ENCODE measurements around the gene NOXA1. TPM values are rescaled to one million over a fixed set of nuclear protein-coding genes. Genes with fewer than 3 reads are reported as not detected.

Gene NOXA1
- total and polyA plus RNA-seq, 4 donors = 1.3 to 3.6 (median 2.4) TPM

DNA sequence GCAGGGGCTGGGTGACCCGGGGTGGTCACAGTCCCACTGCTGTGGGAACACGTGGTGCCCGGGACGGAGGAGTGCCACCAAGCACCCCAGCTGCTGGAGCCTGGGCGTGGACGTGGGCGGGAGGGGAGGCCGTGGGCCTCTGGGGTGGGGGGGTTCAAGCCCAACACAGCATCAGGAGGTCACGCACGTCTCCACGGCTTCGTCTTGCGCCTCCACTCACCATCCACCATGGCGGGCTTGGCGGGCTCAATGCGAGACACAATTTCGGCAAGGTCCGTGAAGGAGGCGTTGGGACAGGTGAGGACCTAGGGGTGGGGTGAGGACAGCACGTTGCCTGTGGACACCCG, 38.1 kb downstream of the NOXA1 start:
- Histone ChIP-seq H3K4me1 (ENCODE audit: control insufficient read depth in 4 of 4, insufficient read depth in 4 of 4, low read length in 3 of 4) (peaks cover 8 to 28% (median 16%) of the 10 kb centered on the region in 4 donors), H3K36me3 (ENCODE audit: control insufficient read depth in 4 of 4, insufficient read depth in 3 of 4, low read depth in 1 of 4, low read length in 3 of 4) (peaks cover 0 to 6% (median 1%) of the 10 kb centered on the region in 4 donors), H3K9ac (ENCODE audit: low read depth in 1 of 2, low read length in 2 of 2) (no peak overlapping the region), H3K4me3 (ENCODE audit: low read depth in 1 of 3, low read length in 3 of 3) (no peak overlapping the region), H3K9me3 (ENCODE audit: control insufficient read depth in 4 of 4, low read length in 3 of 4) (no peaks in the 10 kb centered on the region), H3K27me3 (ENCODE audit: control insufficient read depth in 4 of 4, insufficient read depth in 4 of 4, low read length in 3 of 4) (no peaks in the 10 kb centered on the region), H3K27ac (ENCODE audit: low read depth in 1 of 2, low read length in 2 of 2) (no peak overlapping the region)
- DNase-seq (ENCODE audit: low spot score) = no peak
- WGBS = 94% methylated on average over 21 of the region's 21 CpGs
- TF ChIP-seq EGR1 (IDR thresholded peaks at IDR 0.05; ENCODE audit: low read depth in 2 of 2) = no peak
- no peak for TF ChIP-seq YY1 (IDR thresholded peaks at IDR 0.05)
- TF ChIP-seq, protein P1, sequence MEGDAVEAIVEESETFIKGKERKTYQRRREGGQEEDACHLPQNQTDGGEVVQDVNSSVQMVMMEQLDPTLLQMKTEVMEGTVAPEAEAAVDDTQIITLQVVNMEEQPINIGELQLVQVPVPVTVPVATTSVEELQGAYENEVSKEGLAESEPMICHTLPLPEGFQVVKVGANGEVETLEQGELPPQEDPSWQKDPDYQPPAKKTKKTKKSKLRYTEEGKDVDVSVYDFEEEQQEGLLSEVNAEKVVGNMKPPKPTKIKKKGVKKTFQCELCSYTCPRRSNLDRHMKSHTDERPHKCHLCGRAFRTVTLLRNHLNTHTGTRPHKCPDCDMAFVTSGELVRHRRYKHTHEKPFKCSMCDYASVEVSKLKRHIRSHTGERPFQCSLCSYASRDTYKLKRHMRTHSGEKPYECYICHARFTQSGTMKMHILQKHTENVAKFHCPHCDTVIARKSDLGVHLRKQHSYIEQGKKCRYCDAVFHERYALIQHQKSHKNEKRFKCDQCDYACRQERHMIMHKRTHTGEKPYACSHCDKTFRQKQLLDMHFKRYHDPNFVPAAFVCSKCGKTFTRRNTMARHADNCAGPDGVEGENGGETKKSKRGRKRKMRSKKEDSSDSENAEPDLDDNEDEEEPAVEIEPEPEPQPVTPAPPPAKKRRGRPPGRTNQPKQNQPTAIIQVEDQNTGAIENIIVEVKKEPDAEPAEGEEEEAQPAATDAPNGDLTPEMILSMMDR (IDR thresholded peaks at IDR 0.05; ENCODE audit: low read depth, low read length, missing input control) = no peak

DNA sequence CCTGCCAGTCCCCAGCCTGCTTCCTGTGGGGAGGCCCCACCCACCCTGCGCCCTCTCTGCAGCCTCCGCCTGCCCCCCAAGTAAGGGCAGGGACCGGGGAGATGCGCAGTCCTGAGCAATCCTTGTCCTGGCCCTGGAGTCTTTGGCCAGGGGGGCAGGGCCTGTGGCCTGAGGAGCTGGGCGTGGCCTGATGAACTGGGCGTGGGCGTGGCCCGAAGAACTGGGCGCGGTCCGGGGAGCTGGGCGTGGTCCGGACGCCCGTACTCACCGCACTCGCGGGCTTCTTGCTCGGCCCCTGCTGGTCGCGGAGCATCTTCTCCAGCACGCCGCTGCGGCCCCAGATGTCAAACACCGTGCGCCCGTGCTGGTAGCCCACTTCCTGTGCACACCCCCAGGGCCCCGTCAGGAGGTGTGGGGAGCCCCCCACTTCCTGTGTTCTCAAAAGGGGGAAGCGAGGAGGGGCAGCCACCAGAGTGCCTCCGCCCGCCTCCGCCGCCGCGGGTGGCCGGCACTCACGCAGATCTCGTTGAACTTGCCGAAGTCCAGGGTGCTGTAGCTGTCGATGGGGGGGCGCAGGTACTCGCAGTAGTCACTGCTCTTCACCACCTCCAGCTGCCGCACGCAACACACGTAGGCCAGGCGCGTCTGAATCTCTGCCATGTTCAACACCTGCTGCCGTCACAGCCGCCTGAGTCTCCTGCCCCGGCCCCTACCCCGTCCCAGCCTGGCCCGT, 38.6 kb downstream of the NOXA1 start:
- H3K9me3 ChIP-seq (ENCODE audit: control insufficient read depth in 4 of 4, low read length in 3 of 4) = no peaks in the 10 kb centered on the region
- no peak overlapping the region for H3K4me3 ChIP-seq (ENCODE audit: low read depth in 1 of 3, low read length in 3 of 3)
- H3K27ac ChIP-seq (ENCODE audit: low read depth in 1 of 2, low read length in 2 of 2) = peak overlapping the region in 1 of 2 donors; percentile 7

DNA sequence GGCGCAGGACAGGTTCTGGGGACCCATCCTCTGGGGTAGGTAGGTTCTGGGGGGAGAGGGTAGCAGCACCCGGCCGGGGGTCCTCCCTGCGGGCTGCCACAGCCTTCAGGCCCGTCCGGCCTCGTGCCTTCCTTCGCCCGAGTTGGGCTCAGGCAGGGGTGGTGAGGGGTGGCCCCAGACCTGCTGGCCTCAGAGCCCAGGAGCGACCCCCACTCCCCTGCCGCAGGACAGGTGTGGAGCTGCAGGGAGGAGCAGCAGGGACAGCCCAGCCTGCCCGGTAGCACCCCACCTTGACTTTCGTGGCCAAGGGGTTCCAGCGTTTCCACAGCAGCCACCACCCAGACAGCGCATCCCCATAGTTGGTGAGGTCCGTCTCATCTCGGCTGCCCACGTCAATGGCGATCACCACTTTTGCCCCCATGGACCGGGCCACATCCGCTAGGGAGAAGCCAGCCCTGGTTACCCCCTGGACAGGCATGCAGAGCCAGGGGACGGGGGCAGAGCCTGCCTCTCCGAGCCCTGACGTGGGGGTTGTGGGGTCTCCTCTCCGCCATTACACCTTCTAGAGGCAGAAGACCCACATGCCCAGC, 39.3 kb downstream of the NOXA1 start:
- no peak overlapping the region for H3K4me3 ChIP-seq (ENCODE audit: low read depth in 1 of 3, low read length in 3 of 3)
- H3K36me3 ChIP-seq (ENCODE audit: control insufficient read depth in 4 of 4, insufficient read depth in 3 of 4, low read depth in 1 of 4, low read length in 3 of 4) = peaks cover 0 to 6% (median 0%) of the 10 kb centered on the region in 4 donors
- no peaks in the 10 kb centered on the region for H3K27me3 ChIP-seq (ENCODE audit: control insufficient read depth in 4 of 4, insufficient read depth in 4 of 4, low read length in 3 of 4)
- H3K27ac ChIP-seq (ENCODE audit: low read depth in 1 of 2, low read length in 2 of 2) = no peak overlapping the region
- WGBS = 95% methylated on average over 25 of the region's 25 CpGs
- H3K9me3 ChIP-seq (ENCODE audit: control insufficient read depth in 4 of 4, low read length in 3 of 4) = no peaks in the 10 kb centered on the region
- no peak overlapping the region for H3K9ac ChIP-seq (ENCODE audit: low read depth in 1 of 2, low read length in 2 of 2)
- peaks cover 0 to 17% (median 10%) of the 10 kb centered on the region in 4 donors for H3K4me1 ChIP-seq (ENCODE audit: control insufficient read depth in 4 of 4, insufficient read depth in 4 of 4, low read length in 3 of 4)
- no peak for DNase-seq (ENCODE audit: low spot score)
- TF ChIP-seq, protein P2, sequence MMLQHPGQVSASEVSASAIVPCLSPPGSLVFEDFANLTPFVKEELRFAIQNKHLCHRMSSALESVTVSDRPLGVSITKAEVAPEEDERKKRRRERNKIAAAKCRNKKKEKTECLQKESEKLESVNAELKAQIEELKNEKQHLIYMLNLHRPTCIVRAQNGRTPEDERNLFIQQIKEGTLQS (IDR thresholded peaks at IDR 0.05) = no peak
- TF ChIP-seq, protein P3, sequence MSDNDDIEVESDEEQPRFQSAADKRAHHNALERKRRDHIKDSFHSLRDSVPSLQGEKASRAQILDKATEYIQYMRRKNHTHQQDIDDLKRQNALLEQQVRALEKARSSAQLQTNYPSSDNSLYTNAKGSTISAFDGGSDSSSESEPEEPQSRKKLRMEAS (IDR thresholded peaks at IDR 0.05) = no peak
- TF ChIP-seq YY1 (IDR thresholded peaks at IDR 0.05) (no peak), GABPA (IDR thresholded peaks at IDR 0.05 in 1 of 2, conservative IDR thresholded peaks at IDR 0.05 in 1 of 2) (no peak), FOXA1 (IDR thresholded peaks at IDR 0.05) (no peak), JUND (IDR thresholded peaks at IDR 0.05) (no peak), SP1 (IDR thresholded peaks at IDR 0.05) (no peak), HNF4G (IDR thresholded peaks at IDR 0.05) (no peak), FOXA2 (IDR thresholded peaks at IDR 0.05) (no peak), HNF4A (conservative IDR thresholded peaks at IDR 0.05) (no peak), RAD21 (IDR thresholded peaks at IDR 0.05) (no peak)
- TF ChIP-seq, protein P4, sequence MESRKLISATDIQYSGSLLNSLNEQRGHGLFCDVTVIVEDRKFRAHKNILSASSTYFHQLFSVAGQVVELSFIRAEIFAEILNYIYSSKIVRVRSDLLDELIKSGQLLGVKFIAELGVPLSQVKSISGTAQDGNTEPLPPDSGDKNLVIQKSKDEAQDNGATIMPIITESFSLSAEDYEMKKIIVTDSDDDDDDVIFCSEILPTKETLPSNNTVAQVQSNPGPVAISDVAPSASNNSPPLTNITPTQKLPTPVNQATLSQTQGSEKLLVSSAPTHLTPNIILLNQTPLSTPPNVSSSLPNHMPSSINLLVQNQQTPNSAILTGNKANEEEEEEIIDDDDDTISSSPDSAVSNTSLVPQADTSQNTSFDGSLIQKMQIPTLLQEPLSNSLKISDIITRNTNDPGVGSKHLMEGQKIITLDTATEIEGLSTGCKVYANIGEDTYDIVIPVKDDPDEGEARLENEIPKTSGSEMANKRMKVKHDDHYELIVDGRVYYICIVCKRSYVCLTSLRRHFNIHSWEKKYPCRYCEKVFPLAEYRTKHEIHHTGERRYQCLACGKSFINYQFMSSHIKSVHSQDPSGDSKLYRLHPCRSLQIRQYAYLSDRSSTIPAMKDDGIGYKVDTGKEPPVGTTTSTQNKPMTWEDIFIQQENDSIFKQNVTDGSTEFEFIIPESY (IDR thresholded peaks at IDR 0.05) = no peak
- TF ChIP-seq, protein P5, sequence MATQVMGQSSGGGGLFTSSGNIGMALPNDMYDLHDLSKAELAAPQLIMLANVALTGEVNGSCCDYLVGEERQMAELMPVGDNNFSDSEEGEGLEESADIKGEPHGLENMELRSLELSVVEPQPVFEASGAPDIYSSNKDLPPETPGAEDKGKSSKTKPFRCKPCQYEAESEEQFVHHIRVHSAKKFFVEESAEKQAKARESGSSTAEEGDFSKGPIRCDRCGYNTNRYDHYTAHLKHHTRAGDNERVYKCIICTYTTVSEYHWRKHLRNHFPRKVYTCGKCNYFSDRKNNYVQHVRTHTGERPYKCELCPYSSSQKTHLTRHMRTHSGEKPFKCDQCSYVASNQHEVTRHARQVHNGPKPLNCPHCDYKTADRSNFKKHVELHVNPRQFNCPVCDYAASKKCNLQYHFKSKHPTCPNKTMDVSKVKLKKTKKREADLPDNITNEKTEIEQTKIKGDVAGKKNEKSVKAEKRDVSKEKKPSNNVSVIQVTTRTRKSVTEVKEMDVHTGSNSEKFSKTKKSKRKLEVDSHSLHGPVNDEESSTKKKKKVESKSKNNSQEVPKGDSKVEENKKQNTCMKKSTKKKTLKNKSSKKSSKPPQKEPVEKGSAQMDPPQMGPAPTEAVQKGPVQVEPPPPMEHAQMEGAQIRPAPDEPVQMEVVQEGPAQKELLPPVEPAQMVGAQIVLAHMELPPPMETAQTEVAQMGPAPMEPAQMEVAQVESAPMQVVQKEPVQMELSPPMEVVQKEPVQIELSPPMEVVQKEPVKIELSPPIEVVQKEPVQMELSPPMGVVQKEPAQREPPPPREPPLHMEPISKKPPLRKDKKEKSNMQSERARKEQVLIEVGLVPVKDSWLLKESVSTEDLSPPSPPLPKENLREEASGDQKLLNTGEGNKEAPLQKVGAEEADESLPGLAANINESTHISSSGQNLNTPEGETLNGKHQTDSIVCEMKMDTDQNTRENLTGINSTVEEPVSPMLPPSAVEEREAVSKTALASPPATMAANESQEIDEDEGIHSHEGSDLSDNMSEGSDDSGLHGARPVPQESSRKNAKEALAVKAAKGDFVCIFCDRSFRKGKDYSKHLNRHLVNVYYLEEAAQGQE (IDR thresholded peaks at IDR 0.05) = no peak

More for the DNA sequence above, 38.6 kb downstream of the NOXA1 start:
- no peak overlapping the region for H3K9ac ChIP-seq (ENCODE audit: low read depth in 1 of 2, low read length in 2 of 2)
- DNase-seq (ENCODE audit: low spot score) = peak; percentile 72
- WGBS = 67% methylated on average over 52 of the region's 52 CpGs
- H3K27me3 ChIP-seq (ENCODE audit: control insufficient read depth in 4 of 4, insufficient read depth in 4 of 4, low read length in 3 of 4) = no peaks in the 10 kb centered on the region
- TF ChIP-seq, protein P2 (IDR thresholded peaks at IDR 0.05) = no peak
- TF ChIP-seq GABPA (IDR thresholded peaks at IDR 0.05 in 1 of 2, conservative IDR thresholded peaks at IDR 0.05 in 1 of 2) = peak in 1 of 2 donors; percentile 11
- TF ChIP-seq SP1 (IDR thresholded peaks at IDR 0.05) = peak; percentile 23
- no peak for TF ChIP-seq EGR1 (IDR thresholded peaks at IDR 0.05; ENCODE audit: low read depth in 2 of 2)
- peaks cover 3 to 22% (median 13%) of the 10 kb centered on the region in 4 donors for H3K4me1 ChIP-seq (ENCODE audit: control insufficient read depth in 4 of 4, insufficient read depth in 4 of 4, low read length in 3 of 4)
- peaks cover 0 to 6% (median under 1%) of the 10 kb centered on the region in 4 donors for H3K36me3 ChIP-seq (ENCODE audit: control insufficient read depth in 4 of 4, insufficient read depth in 3 of 4, low read depth in 1 of 4, low read length in 3 of 4)

Measured in liver (tissue), 9 donors.